ENCODE measurements around the gene XNDC1N.

DNA sequence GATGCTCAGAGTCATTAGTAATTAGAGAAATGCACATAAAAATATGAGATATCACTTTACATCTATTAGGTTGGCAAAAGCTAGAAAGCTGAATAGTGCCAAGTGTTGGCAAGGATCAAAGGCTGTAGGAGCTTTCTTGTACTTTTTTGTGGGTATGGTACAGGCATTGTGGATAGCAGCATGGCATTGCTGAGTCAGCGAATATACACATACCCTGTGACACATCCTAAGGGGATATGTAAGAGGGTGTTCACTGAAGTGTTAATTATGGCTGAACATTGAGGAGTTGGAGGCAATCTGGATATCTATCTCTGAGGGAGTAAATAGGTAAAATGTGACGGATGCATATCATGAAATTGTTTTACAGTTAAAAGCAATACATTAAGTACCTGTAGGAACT, 43.3 kb upstream of the XNDC1N start:
- TF ChIP-seq POLR2A (IDR thresholded peaks at IDR 0.05) (no peak), EP300 (IDR thresholded peaks at IDR 0.05) (no peak)
- TF ChIP-seq, protein P1, sequence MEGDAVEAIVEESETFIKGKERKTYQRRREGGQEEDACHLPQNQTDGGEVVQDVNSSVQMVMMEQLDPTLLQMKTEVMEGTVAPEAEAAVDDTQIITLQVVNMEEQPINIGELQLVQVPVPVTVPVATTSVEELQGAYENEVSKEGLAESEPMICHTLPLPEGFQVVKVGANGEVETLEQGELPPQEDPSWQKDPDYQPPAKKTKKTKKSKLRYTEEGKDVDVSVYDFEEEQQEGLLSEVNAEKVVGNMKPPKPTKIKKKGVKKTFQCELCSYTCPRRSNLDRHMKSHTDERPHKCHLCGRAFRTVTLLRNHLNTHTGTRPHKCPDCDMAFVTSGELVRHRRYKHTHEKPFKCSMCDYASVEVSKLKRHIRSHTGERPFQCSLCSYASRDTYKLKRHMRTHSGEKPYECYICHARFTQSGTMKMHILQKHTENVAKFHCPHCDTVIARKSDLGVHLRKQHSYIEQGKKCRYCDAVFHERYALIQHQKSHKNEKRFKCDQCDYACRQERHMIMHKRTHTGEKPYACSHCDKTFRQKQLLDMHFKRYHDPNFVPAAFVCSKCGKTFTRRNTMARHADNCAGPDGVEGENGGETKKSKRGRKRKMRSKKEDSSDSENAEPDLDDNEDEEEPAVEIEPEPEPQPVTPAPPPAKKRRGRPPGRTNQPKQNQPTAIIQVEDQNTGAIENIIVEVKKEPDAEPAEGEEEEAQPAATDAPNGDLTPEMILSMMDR (IDR thresholded peaks at IDR 0.05): no peak
